ENCODE measurements around the gene DUSP15. TPM values are rescaled to one million over a fixed set of nuclear protein-coding genes. Genes with fewer than 3 reads are reported as not detected.

The DUSP15 gene
- total and polyA plus RNA-seq, 8 donors = 0.35 to 4.3 (median 1.4) TPM

GRCh38 chr20:31811198-31811597 lies 59.1 kb downstream of the DUSP15 start:
- FAIRE-seq = no peak
- H3K4me3 ChIP-seq = no peak overlapping the region
- H3K9me3 ChIP-seq = no peaks in the 10 kb centered on the region
- 93 to 95% methylated on average over 4 of the region's 4 CpGs for WGBS, 2 donors
- DNase-seq = no peak
- TF ChIP-seq, protein P1, sequence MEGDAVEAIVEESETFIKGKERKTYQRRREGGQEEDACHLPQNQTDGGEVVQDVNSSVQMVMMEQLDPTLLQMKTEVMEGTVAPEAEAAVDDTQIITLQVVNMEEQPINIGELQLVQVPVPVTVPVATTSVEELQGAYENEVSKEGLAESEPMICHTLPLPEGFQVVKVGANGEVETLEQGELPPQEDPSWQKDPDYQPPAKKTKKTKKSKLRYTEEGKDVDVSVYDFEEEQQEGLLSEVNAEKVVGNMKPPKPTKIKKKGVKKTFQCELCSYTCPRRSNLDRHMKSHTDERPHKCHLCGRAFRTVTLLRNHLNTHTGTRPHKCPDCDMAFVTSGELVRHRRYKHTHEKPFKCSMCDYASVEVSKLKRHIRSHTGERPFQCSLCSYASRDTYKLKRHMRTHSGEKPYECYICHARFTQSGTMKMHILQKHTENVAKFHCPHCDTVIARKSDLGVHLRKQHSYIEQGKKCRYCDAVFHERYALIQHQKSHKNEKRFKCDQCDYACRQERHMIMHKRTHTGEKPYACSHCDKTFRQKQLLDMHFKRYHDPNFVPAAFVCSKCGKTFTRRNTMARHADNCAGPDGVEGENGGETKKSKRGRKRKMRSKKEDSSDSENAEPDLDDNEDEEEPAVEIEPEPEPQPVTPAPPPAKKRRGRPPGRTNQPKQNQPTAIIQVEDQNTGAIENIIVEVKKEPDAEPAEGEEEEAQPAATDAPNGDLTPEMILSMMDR (IDR thresholded peaks at IDR 0.05) = no peak
- H3K27me3 ChIP-seq = no peaks in the 10 kb centered on the region
- intact Hi-C loops (cut with DNase I) = no loop called here
- no peak overlapping the region for H3K27ac ChIP-seq
- no peak for ATAC-seq
- H3K4me1 ChIP-seq = peaks cover 0 to 9% (median 9%) of the 10 kb centered on the region in 3 donors
- H3K36me3 ChIP-seq = no peaks in the 10 kb centered on the region

Other genes with a start within 250 kb of the DUSP15 start
- under 1 TPM in 5 of 6 donors, not detected in 1; 0.28 to 0.94 (median 0.60) TPM for gene COX4I2, start 232.6 kb downstream of the DUSP15 start, total RNA-seq
- gene COX4I2, start 232.6 kb downstream of the DUSP15 start, polyA plus RNA-seq = 1 to 10 TPM; 3.7 to 7.8 TPM
- 10 to 100 TPM; 27.3 to 59.8 (median 40.0) TPM for gene BCL2L1, start 147.7 kb downstream of the DUSP15 start, total RNA-seq
- 10 to 100 TPM; 40.8 to 55.5 TPM for gene BCL2L1, start 147.7 kb downstream of the DUSP15 start, polyA plus RNA-seq
- 1 to 10 TPM in 1 of 6 donors, under 1 TPM in 4, not detected in 1; 0.20 to 1.5 (median 0.79) TPM for gene TPX2, start 131.2 kb downstream of the DUSP15 start, total RNA-seq
- gene TPX2, start 131.2 kb downstream of the DUSP15 start, polyA plus RNA-seq = under 1 TPM; 0.04 to 0.12 TPM
- 10 to 100 TPM in 1 of 6 donors, 1 to 10 TPM in 5; 1.8 to 10.8 (median 3.8) TPM for gene MYLK2, start 51.2 kb downstream of the DUSP15 start, total RNA-seq
- gene MYLK2, start 51.2 kb downstream of the DUSP15 start, polyA plus RNA-seq = 1 to 10 TPM; 3.8 to 4.8 TPM
- 1 to 10 TPM in 1 of 6 donors, under 1 TPM in 3, not detected in 2; 0.16 to 1.1 (median 0.53) TPM for gene FOXS1, start 24.9 kb downstream of the DUSP15 start, total RNA-seq
- 1 to 10 TPM in 1 of 2 donors, under 1 TPM in 1; 0.91 to 1.7 TPM for gene FOXS1, start 24.9 kb downstream of the DUSP15 start, polyA plus RNA-seq
- gene TTLL9, start 107 bp upstream of the DUSP15 start, total RNA-seq = under 1 TPM in 5 of 6 donors, not detected in 1; 0.14 to 0.41 (median 0.29) TPM
- 1 to 10 TPM in 1 of 2 donors, under 1 TPM in 1; 0.68 to 1.4 TPM for gene TTLL9, start 107 bp upstream of the DUSP15 start, polyA plus RNA-seq
- gene PDRG1, start 81.5 kb upstream of the DUSP15 start, total RNA-seq = 1 to 10 TPM; 3.6 to 6.9 (median 5.2) TPM
- 10 to 100 TPM in 1 of 2 donors, 1 to 10 TPM in 1; 6.9 to 12.0 TPM for gene PDRG1, start 81.5 kb upstream of the DUSP15 start, polyA plus RNA-seq
- gene XKR7, start 97.6 kb upstream of the DUSP15 start, total RNA-seq = under 1 TPM; 0.05 to 0.46 (median 0.20) TPM
- 1 to 10 TPM in 1 of 2 donors, under 1 TPM in 1; 0.42 to 1.2 TPM for gene XKR7, start 97.6 kb upstream of the DUSP15 start, polyA plus RNA-seq
- 1 to 10 TPM in 2 of 6 donors, under 1 TPM in 4; 0.31 to 2.2 (median 0.75) TPM for gene CCM2L, start 139.9 kb upstream of the DUSP15 start, total RNA-seq
- gene CCM2L, start 139.9 kb upstream of the DUSP15 start, polyA plus RNA-seq = 1 to 10 TPM; 5.3 to 6.7 TPM
- 10 to 100 TPM in 1 of 6 donors, 1 to 10 TPM in 3, under 1 TPM in 2; 0.42 to 12.9 (median 2.3) TPM for gene HCK, start 181.7 kb upstream of the DUSP15 start, total RNA-seq
- gene HCK, start 181.7 kb upstream of the DUSP15 start, polyA plus RNA-seq = 1 to 10 TPM; 2.1 to 2.3 TPM
- 10 to 100 TPM; 15.3 to 30.2 (median 20.9) TPM for gene TM9SF4, start 239.2 kb upstream of the DUSP15 start, total RNA-seq
- 10 to 100 TPM; 12.7 to 23.7 TPM for gene TM9SF4, start 239.2 kb upstream of the DUSP15 start, polyA plus RNA-seq